Activated naive CD4-positive, alpha-beta T cell treated with anti-CD3 and anti-CD28 coated beads, Interleukin-2, amount 50 U/mL, for 72 hours (primary cell): ENCODE results near the gene BCAS4. TPM values are rescaled to one million over a fixed set of nuclear protein-coding genes. Genes with fewer than 3 reads are reported as not detected.
A peak's percentile ranks its signal among the peaks of the same experiment; 100 is the strongest.

Experiments
- ATAC-seq, 2 donors: fragments of 150-1000 bp; cut with Tn5 transposase; 2 replicates each; pipeline ENCODE4 v1.10.0; 2021; ENCODE audit warnings: mild to moderate bottlenecking in 2 of 2, moderate library complexity in 2 of 2
- DNase-seq, 2 donors: peaks; one replicate each; pipeline ENCODE4 v3.0.0; 2021 to 2022; ENCODE audit warnings: low spot score in 2 of 2
- H3K27ac Mint-ChIP-seq, 2 donors: one replicate each; pipeline ENCODE4 v1.8.0; 2022; ENCODE audit warnings: mild to moderate bottlenecking in 2 of 2, mixed read lengths in 2 of 2
- H3K36me3 Mint-ChIP-seq, 2 donors: one replicate each; pipeline ENCODE4 v1.8.0; 2022; ENCODE audit warnings: mixed read lengths in 2 of 2
- H3K9me3 Mint-ChIP-seq, 2 donors: one replicate each; pipeline ENCODE4 v1.8.0; 2022; ENCODE audit warnings: mixed read lengths in 2 of 2
- total RNA-seq, 2 donors: library from RNA; stranded (reverse); gene quantifications; one replicate each; pipeline ENCODE4 v1.2.3, GENCODE V29; 2022

The BCAS4 gene
- total RNA-seq, 2 donors from 2014 or later: 12.6 to 19.3 TPM

DNA sequence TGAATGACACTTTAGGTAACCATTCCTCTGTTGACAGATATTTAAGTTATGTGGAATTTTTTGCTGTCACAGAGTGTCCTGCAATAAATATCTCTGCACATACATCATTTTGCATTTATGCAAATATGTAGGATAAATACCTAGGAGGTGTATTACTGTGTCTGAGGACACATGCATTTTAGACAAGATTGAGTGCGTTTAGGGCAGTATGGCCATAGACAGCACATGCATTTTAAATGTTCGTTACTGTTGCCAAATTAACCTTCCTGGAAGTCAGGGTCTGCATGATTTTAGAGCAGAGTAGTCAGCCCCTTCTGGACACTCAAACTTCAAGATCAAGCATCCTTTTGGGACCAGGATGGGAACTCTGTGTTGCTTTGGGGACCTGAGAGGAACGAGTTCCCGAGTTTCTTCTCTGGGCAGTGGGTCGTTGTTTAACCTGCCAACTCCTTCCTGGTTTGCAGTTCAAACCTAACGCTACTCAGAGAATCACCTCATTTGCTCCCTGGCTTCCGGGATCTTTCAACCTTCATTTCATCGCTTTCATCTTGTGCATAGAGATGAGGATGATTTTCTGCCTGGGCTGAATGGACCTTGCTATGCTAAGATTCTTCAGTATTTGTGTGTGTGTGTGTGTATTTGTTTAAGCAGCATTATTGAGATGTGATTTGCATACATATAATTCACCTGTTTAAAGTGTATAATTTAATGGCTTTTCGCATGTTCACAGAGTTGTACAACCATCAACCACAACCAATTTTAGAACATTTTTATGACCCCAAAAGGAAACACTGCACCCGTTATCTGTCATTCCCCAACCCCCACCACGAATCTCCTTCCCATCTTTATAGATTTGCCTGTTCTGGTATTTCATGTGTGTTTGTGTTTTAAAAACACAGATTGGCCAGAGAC is 9.8 kb downstream of the BCAS4 start:
- peaks cover 0 to 3% of the 10 kb centered on the region in 2 donors for H3K36me3 Mint-ChIP-seq
- DNase-seq (peak in 1 of 2 donors; percentile 45), ATAC-seq (peak; percentile 75 to 88)
- H3K27ac Mint-ChIP-seq: peak overlapping the region; percentile 44 to 91
- no peaks in the 10 kb centered on the region for H3K9me3 Mint-ChIP-seq

- DNase-seq (no peak), ATAC-seq (no peak)
- H3K36me3 Mint-ChIP-seq: peaks cover 0 to 9% of the 10 kb centered on the region in 2 donors
- H3K27ac Mint-ChIP-seq: peak overlapping the region; percentile 86 to 91
- H3K9me3 Mint-ChIP-seq: no peaks in the 10 kb centered on the region
These were observed 10.5 kb downstream of the BCAS4 start for GRCh38 chr20:50805349-50805684.

- no peak for ATAC-seq
- H3K9me3 Mint-ChIP-seq: no peaks in the 10 kb centered on the region
- peaks cover 0 to 9% of the 10 kb centered on the region in 2 donors for H3K36me3 Mint-ChIP-seq
- no peak for DNase-seq
- H3K27ac Mint-ChIP-seq: peak overlapping the region in 1 of 2 donors; percentile 91
These were observed 11.4 kb downstream of the BCAS4 start for GRCh38 chr20:50806126-50806768.

- peaks cover 0 to 9% of the 10 kb centered on the region in 2 donors for H3K36me3 Mint-ChIP-seq
- DNase-seq: no peak
- ATAC-seq: no peak
- no peak overlapping the region for H3K27ac Mint-ChIP-seq
- H3K9me3 Mint-ChIP-seq: no peaks in the 10 kb centered on the region
These were observed 15.2 kb downstream of the BCAS4 start for GRCh38 chr20:50810063-50810462.

GRCh38 chr20:50810842-50811241 is 16.0 kb downstream of the BCAS4 start:
- peak overlapping the region in 1 of 2 donors; percentile 15 for H3K27ac Mint-ChIP-seq
- no peak for ATAC-seq

GRCh38 chr20:50813101-50813643 is 18.3 kb downstream of the BCAS4 start:
- H3K9me3 Mint-ChIP-seq: no peaks in the 10 kb centered on the region
- H3K27ac Mint-ChIP-seq: no peak overlapping the region
- ATAC-seq (no peak), DNase-seq (no peak)
- peaks cover 0 to 15% of the 10 kb centered on the region in 2 donors for H3K36me3 Mint-ChIP-seq

More at GRCh38 chr20:50810842-50811241, 16.0 kb downstream of the BCAS4 start:
- peaks cover 0 to 13% of the 10 kb centered on the region in 2 donors for H3K36me3 Mint-ChIP-seq
- no peak for DNase-seq
- H3K9me3 Mint-ChIP-seq: no peaks in the 10 kb centered on the region

GRCh38 chr20:50813801-50814200 is 18.9 kb downstream of the BCAS4 start:
- Mint-ChIP-seq H3K36me3 (peaks cover 6 to 22% of the 10 kb centered on the region in 2 donors), H3K27ac (peak overlapping the region in 1 of 2 donors; percentile 9), H3K9me3 (peaks cover 3 to 4% of the 10 kb centered on the region in 2 donors)
- no peak for DNase-seq
- ATAC-seq: no peak

- ATAC-seq: no peak
- Mint-ChIP-seq H3K9me3 (peaks cover 3 to 4% of the 10 kb centered on the region in 2 donors), H3K27ac (peak overlapping the region; percentile 36 to 82), H3K36me3 (peaks cover 6 to 21% of the 10 kb centered on the region in 2 donors)
- DNase-seq: no peak
These were observed 19.7 kb downstream of the BCAS4 start for GRCh38 chr20:50814438-50815161.

- ATAC-seq: peak; percentile 42 to 49
- DNase-seq: peak in 1 of 2 donors; percentile 23
- H3K36me3 Mint-ChIP-seq: peaks cover 11 to 14% of the 10 kb centered on the region in 2 donors
- H3K27ac Mint-ChIP-seq: peak overlapping the region; percentile 82 to 95
- H3K9me3 Mint-ChIP-seq: peaks cover 3 to 4% of the 10 kb centered on the region in 2 donors
These were observed 20.5 kb downstream of the BCAS4 start for GRCh38 chr20:50815162-50815989.

GRCh38 chr20:50817776-50818172 is 22.9 kb downstream of the BCAS4 start:
- ATAC-seq (no peak), DNase-seq (no peak)
- Mint-ChIP-seq H3K36me3 (peaks cover 11 to 14% of the 10 kb centered on the region in 2 donors), H3K9me3 (peaks cover 3 to 4% of the 10 kb centered on the region in 2 donors), H3K27ac (peak overlapping the region; percentile 95 to 99)

DNA sequence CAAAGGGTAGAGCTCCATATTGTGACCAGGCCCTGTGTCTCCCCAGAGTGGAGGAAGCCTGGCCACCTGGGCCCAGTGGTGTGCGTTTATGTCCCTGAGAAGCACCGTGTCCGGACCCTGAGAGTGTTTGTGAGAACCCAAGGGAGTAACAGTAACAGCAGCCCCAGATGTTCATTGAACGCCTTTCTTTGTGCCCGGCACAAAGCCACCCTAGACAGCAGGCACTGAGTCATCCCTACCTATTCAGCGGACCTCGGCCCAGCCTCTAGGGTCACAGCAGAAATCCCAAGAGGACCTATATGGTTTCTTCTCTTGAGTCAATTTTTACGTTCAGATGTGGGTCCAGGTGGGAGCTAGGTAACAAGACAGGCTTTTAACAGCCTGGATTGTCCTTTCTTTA is 24.5 kb downstream of the BCAS4 start:
- Mint-ChIP-seq H3K27ac (peak overlapping the region in 1 of 2 donors; percentile 95), H3K36me3 (peaks cover 11 to 18% of the 10 kb centered on the region in 2 donors)
- no peak for ATAC-seq

GRCh38 chr20:50820515-50821256 is 25.8 kb downstream of the BCAS4 start:
- no peak for ATAC-seq
- DNase-seq: no peak
- Mint-ChIP-seq H3K27ac (no peak overlapping the region), H3K9me3 (peaks cover 3 to 4% of the 10 kb centered on the region in 2 donors), H3K36me3 (peaks cover 11 to 16% of the 10 kb centered on the region in 2 donors)

More for the DNA sequence above, 24.5 kb downstream of the BCAS4 start:
- no peak for DNase-seq
- H3K9me3 Mint-ChIP-seq: peaks cover 3 to 4% of the 10 kb centered on the region in 2 donors

DNA sequence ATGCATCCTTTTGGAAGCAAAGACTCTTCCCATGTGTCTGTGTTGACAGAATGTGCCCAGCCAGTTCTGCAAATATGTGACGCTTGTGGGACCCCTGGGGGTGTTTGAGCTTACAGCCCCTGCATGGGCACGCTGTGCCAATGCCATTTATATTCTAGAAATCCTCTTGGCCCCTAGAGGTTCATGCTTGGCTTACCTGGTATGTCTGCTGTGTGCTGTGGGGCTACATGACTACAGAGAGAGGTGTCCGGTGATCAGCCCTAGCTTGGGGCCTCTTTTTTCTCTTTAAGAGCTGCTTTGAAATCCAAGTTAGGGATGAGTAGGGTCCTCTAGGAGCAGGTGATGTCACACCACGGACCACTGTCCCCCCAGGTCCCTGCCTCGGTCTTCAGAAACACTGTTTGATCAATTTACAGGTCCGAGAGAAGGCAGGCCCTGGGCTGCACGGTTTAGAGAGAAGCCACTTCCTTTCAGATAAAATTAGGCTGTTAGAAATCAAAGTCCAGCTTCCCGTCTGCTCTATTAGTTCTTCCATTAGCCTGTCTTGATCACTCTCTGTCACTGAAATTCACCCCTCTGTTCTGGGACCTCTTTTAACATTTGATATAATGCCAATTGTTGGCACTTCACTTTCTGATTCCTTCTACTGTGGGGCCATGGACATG is 26.5 kb downstream of the BCAS4 start:
- peaks cover 11 to 14% of the 10 kb centered on the region in 2 donors for H3K36me3 Mint-ChIP-seq
- peak overlapping the region in 1 of 2 donors; percentile 26 for H3K27ac Mint-ChIP-seq
- H3K9me3 Mint-ChIP-seq: peaks cover 3 to 4% of the 10 kb centered on the region in 2 donors
- no peak for ATAC-seq
- DNase-seq: no peak

DNA sequence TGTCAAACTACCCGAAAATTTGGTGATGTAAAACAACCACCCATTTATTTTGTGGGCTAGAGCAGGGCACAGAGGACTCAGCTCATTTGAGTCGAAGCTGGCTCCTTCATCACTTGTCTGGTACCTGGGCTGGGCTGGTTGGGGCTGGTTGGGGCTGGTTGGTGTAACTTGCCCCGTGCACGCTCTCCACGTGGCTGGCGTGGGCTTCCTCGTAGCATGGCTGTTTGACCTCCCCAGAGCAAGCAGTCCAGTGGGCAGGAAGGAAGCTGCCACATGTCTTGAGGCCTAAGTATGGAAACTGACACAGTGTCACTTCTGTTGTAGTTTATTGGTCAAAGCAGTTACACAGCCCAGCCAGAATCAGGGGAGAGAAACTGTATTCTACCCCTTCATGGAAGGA is 27.1 kb downstream of the BCAS4 start:
- Mint-ChIP-seq H3K36me3 (peaks cover 11 to 14% of the 10 kb centered on the region in 2 donors), H3K9me3 (peaks cover 3 to 4% of the 10 kb centered on the region in 2 donors), H3K27ac (peak overlapping the region in 1 of 2 donors; percentile 26)
- DNase-seq (no peak), ATAC-seq (no peak)
